ENCODE results near the gene ZNF892.

The ZNF892 gene

GRCh38 chr2:95207111-95207961 lies at the start of gene ZNF892:
Gene ZNF892, plus strand, starts transcription at chr2:95207521. Its CDS starts 295 bp downstream, at chr2:95207816.
- DNase-seq = peak; percentile 86

- DNase-seq = no peak
Measured at GRCh38 chr2:95158441-95158840, 48.9 kb upstream of the ZNF892 start.

GRCh38 chr2:95158891-95159619 lies 48.3 kb upstream of the ZNF892 start:
- DNase-seq = peak; percentile 51

GRCh38 chr2:95159690-95160449 lies 47.5 kb upstream of the ZNF892 start, which contains the start of gene ZNF514:
Gene ZNF514, minus strand, starts transcription at chr2:95159848. Its CDS starts 6,595 bp downstream, at chr2:95153253.
- peak; percentile 72 for DNase-seq

- DNase-seq = no peak
Measured at GRCh38 chr2:95165030-95165370, 42.3 kb upstream of the ZNF892 start.

GRCh38 chr2:95165371-95166064 lies 41.8 kb upstream of the ZNF892 start, which contains the start of gene ZNF2:
Gene ZNF2, plus strand, starts transcription at chr2:95165809. Its CDS starts 10,418 bp downstream, at chr2:95176227.
- DNase-seq = peak; percentile 98

- no peak for DNase-seq
Measured at GRCh38 chr2:95166065-95166763, 41.1 kb upstream of the ZNF892 start.

GRCh38 chr2:95171902-95172301 lies 35.4 kb upstream of the ZNF892 start:
- no peak for DNase-seq

- DNase-seq = no peak
Measured at GRCh38 chr2:95174031-95174542, 33.2 kb upstream of the ZNF892 start.

- DNase-seq = no peak
Measured at GRCh38 chr2:95179451-95179850, 27.9 kb upstream of the ZNF892 start.

GRCh38 chr2:95181774-95182173 lies 25.5 kb upstream of the ZNF892 start:
- no peak for DNase-seq

- no peak for DNase-seq
Measured at GRCh38 chr2:95185197-95185596, 22.1 kb upstream of the ZNF892 start.

GRCh38 chr2:95185973-95186372 lies 21.3 kb upstream of the ZNF892 start:
- no peak for DNase-seq

- peak; percentile 29 for DNase-seq
Measured at GRCh38 chr2:95192956-95193355, 14.4 kb upstream of the ZNF892 start.

GRCh38 chr2:95203911-95204310 lies 3.4 kb upstream of the ZNF892 start:
- DNase-seq = no peak

GRCh38 chr2:95204396-95204795 lies 2.9 kb upstream of the ZNF892 start:
- no peak for DNase-seq

GRCh38 chr2:95206096-95206495 lies 1.2 kb upstream of the ZNF892 start:
- no peak for DNase-seq

GRCh38 chr2:95208106-95208505 lies 785 bp downstream of the ZNF892 start:
- DNase-seq = no peak

- no peak for DNase-seq
Measured at GRCh38 chr2:95215018-95215612, 7.8 kb downstream of the ZNF892 start.

- no peak for DNase-seq
Measured at GRCh38 chr2:95220449-95220848, 13.1 kb downstream of the ZNF892 start.

- DNase-seq = no peak
Measured at GRCh38 chr2:95225658-95226057, 18.3 kb downstream of the ZNF892 start.
